K562 (cell line): ENCODE data around the gene TMED5. TPM values are rescaled to one million over a fixed set of nuclear protein-coding genes. Genes with fewer than 3 reads are reported as not detected.

ENCODE experiments used
- AFF4 ChIP-seq: sonication (generic); formaldehyde crosslinking; IDR thresholded peaks from 2 replicates; pipeline ENCODE4 v1.8.0; 2023; ENCODE audit warnings: mild to moderate bottlenecking, missing genetic modification reagents
- ATF6 ChIP-seq: sonication (generic); formaldehyde crosslinking; IDR thresholded peaks from 2 replicates; pipeline ENCODE4 v1.4.0; 2020; ENCODE audit warnings: mild to moderate bottlenecking, missing genetic modification reagents
- EP400 ChIP-seq: fragments of 450-650 bp; IDR thresholded peaks from 2 replicates; pipeline ENCODE4 v1.6.1; 2017; ENCODE audit warnings: antibody characterized with exemption, mild to moderate bottlenecking, moderate library complexity
- ESRRA ChIP-seq: fragments of 450-650 bp; IDR thresholded peaks from 2 replicates; pipeline ENCODE4 v1.6.1; 2014; ENCODE audit warnings: low read depth, mild to moderate bottlenecking, moderate library complexity, borderline replicate concordance
- HNRNPK ChIP-seq: fragments of 200-400 bp; formaldehyde crosslinking; IDR thresholded peaks from one replicate; pipeline ENCODE4 v1.6.1; 2018; ENCODE audit warnings: mild to moderate bottlenecking, low read depth, low read length; ENCODE audit not compliant: poor library complexity, severe bottlenecking
- JUND ChIP-seq, 2 experiments: IDR thresholded peaks; 2 replicates in 1 of 2; 3 replicates in 1 of 2; pipeline ENCODE4 v1.6.1; 2011; ENCODE audit warnings: borderline replicate concordance in 2 of 2, low read depth in 2 of 2, low read length in 2 of 2, improper control_type of control experiment in 1 of 2, missing biosample characterization in 1 of 2, missing genetic modification characterization in 1 of 2, missing genetic modification reagents in 1 of 2
- KAT2B ChIP-seq: IDR thresholded peaks from one replicate; pipeline ENCODE4 v1.6.1; 2012; ENCODE audit warnings: low read depth, mild to moderate bottlenecking, control low read depth, inconsistent platforms, low read length, moderate library complexity
- L3MBTL2 ChIP-seq: fragments of 450-650 bp; IDR thresholded peaks from 2 replicates; pipeline ENCODE4 v1.6.1; 2016; ENCODE audit warnings: mild to moderate bottlenecking, moderate library complexity
- MEIS2 ChIP-seq: fragments of 450-650 bp; IDR thresholded peaks from 2 replicates; pipeline ENCODE4 v1.6.1; 2014; ENCODE audit warnings: mild to moderate bottlenecking; ENCODE audit not compliant: partially characterized antibody
- MNT ChIP-seq, 2 experiments: fragments of 450-650 bp; conservative IDR thresholded peaks; 2 replicates each; pipeline ENCODE4 v1.6.1; 2017; ENCODE audit warnings: mild to moderate bottlenecking in 2 of 2, moderate library complexity in 2 of 2
- MYC ChIP-seq, 2 experiments: fragments of 250-450 bp in 1 of 2; sonication (Bioruptor Pico) in 1 of 2; IDR thresholded peaks; 2 replicates each; pipeline versions ENCODE4 v1.5.1 to v1.6.1; 2012 to 2021; ENCODE audit warnings: low read depth in 2 of 2, borderline replicate concordance in 1 of 2, improper control_type of control experiment in 1 of 2, low read length in 1 of 2, mild to moderate bottlenecking in 1 of 2, moderate library complexity in 1 of 2
- NFIX ChIP-seq: fragments of 250-450 bp; sonication (Bioruptor Pico); IDR thresholded peaks from 2 replicates; pipeline ENCODE4 v1.4.0; 2020; ENCODE audit warnings: low read depth, mild to moderate bottlenecking, moderate library complexity
- SMAD4 ChIP-seq: fragments of 250-450 bp; sonication (Bioruptor Pico); conservative IDR thresholded peaks from 2 replicates; pipeline ENCODE4 v1.8.0; 2021; ENCODE audit warnings: inconsistent platforms, mild to moderate bottlenecking, moderate library complexity
- YY1 ChIP-seq, 3 experiments: IDR thresholded peaks; 2 replicates each; pipeline ENCODE4 v1.6.1; 2011; ENCODE audit warnings: low read length in 2 of 3, mild to moderate bottlenecking in 2 of 3, moderate library complexity in 2 of 3, borderline replicate concordance in 1 of 3, control low read depth in 1 of 3, low read depth in 1 of 3; ENCODE audit not compliant: insufficient read depth in 3 of 3, insufficient replicate concordance in 2 of 3, control insufficient read depth in 1 of 3, insufficient read length in 1 of 3; ENCODE audit errors: extremely low read depth in 1 of 3
- ZEB2 ChIP-seq: fragments of 450-650 bp; IDR thresholded peaks from 2 replicates; pipeline ENCODE4 v1.6.1; 2016
- ZNF3 ChIP-seq: fragments of 250-450 bp; sonication (Bioruptor Pico); IDR thresholded peaks from 2 replicates; pipeline ENCODE4 v1.5.0; 2021; ENCODE audit warnings: mild to moderate bottlenecking, moderate library complexity
- ZNF778 ChIP-seq: fragments of 450-650 bp; formaldehyde crosslinking; IDR thresholded peaks from 2 replicates; pipeline ENCODE4 v1.4.0; 2020; ENCODE audit warnings: mild to moderate bottlenecking, moderate library complexity
- polyA plus RNA-seq, 8 experiments: library from polyadenylated mRNA; depleted of rRNA in 4 of 8; stranded (reverse) in 5 of 8; unstranded in 3 of 8; fragments of >200 nt; fragmentation: Nextera tagmentation in 2 of 8; fragmentation: Illumina TruSeq in 1 of 8; extraction: Ambion mirVana in 2 of 8; extraction: Trizol in 1 of 8; gene quantifications; 2 replicates each; pipeline versions ENCODE4 v1.2.1 to v1.2.3, GENCODE V29; 2011 to 2014; ENCODE audit warnings: inconsistent platforms in 1 of 8, missing spikeins in 1 of 8
- total RNA-seq, 7 experiments: library from RNA; depleted of rRNA in 6 of 7; stranded (reverse); fragments of >200 nt in 6 of 7; fragmentation: Illumina TruSeq in 2 of 7; extraction: Trizol in 2 of 7; gene quantifications; 2 replicates each; pipeline versions ENCODE4 v1.2.1 to v1.2.3, GENCODE V29; 2011 to 2021; ENCODE audit warnings: low replicate concordance in 1 of 7

The TMED5 gene
- total and polyA plus RNA-seq, 9 of the 15 experiments (the other 6 are each of a cell fraction or from before 2014, with no cell fraction given) = 28.7 to 83.7 (median 67.2) TPM

GRCh38 chr1:93180723-93181613 is 755 bp upstream of the TMED5 start, which contains the start of gene CCDC18 (continued):
- TF ChIP-seq ATF6 (no peak), HNRNPK (no peak), EP400 (peak; percentile 88), ZNF3 (CRISPR knock-in tag) (no peak), SMAD4 (no peak), KAT2B (no peak), NFIX (CRISPR knock-in tag) (no peak), ZNF778 (CRISPR knock-in tag) (no peak), MNT (conservative IDR thresholded peaks at IDR 0.05) (peak; percentile 78 to 92), L3MBTL2 (peak; percentile 14), YY1 (IDR thresholded peaks at IDR 0.05; ENCODE audit: borderline replicate concordance in 1 of 3, control insufficient read depth in 1 of 3, extremely low read depth in 1 of 3, insufficient read depth in 3 of 3, insufficient read length in 1 of 3, insufficient replicate concordance in 2 of 3, low read depth in 1 of 3, low read length in 2 of 3) (peak in 1 of 3 experiments; percentile 68), MYC (IDR thresholded peaks at IDR 0.05; ENCODE audit: low read depth, low read length) (no peak), MYC (CRISPR knock-in tag; IDR thresholded peaks at IDR 0.05; ENCODE audit: borderline replicate concordance, low read depth) (peak; percentile 32; the same call in 1 of the 2 replicates), JUND (IDR thresholded peaks at IDR 0.05; ENCODE audit: borderline replicate concordance, low read depth, low read length) (0 out of 2 replicates have a peak, but pooled peaks have one; percentile 0), JUND (tag; IDR thresholded peaks at IDR 0.05; ENCODE audit: borderline replicate concordance, low read depth, low read length) (no peak; the same call in 2 of the 3 replicates), AFF4 (CRISPR knock-in tag) (0 out of 2 replicates have a peak, but pooled peaks have one; percentile 5), ZEB2 (peak; percentile 33; the same call in 1 of the 2 replicates), ESRRA (peak; percentile 32; the same call in 1 of the 2 replicates), MEIS2 (peak; percentile 38)
